Keratinocyte (primary cell): Measurements from ENCODE around the gene RASSF1.

Experiments used
- CTCF ChIP-seq, 3 experiments: IDR thresholded peaks in 1 of 3; conservative IDR thresholded peaks in 1 of 3; optimal IDR thresholded peaks in 1 of 3; 2 replicates in 2 of 3; 3 replicates in 1 of 3; pipeline versions ENCODE3 to v1.5.1; 2011; ENCODE audit warnings: low read length in 3 of 3, mild to moderate bottlenecking in 3 of 3, moderate library complexity in 2 of 3, control low read depth in 1 of 3, inconsistent platforms in 1 of 3; ENCODE audit not compliant: insufficient read depth in 2 of 3; ENCODE audit errors: extremely low read depth in 1 of 3
- EZH2 ChIP-seq: IDR thresholded peaks from one replicate; pipeline ENCODE4 v1.6.1; 2012; ENCODE audit warnings: inconsistent platforms, mild to moderate bottlenecking, low read length, moderate library complexity

GRCh38 chr3:50318615-50319014 is 22.0 kb downstream of the RASSF1 start:
- TF ChIP-seq CTCF (optimal IDR thresholded peaks at IDR 0.05 in 1 of 3, IDR thresholded peaks at IDR 0.05 in 1 of 3, conservative IDR thresholded peaks at IDR 0.05 in 1 of 3; ENCODE audit: extremely low read depth in 1 of 3, insufficient read depth in 2 of 3, low read length in 3 of 3) (no peak), EZH2 (no peak)
